ENCODE results near the gene ABHD10. TPM values are rescaled to one million over a fixed set of nuclear protein-coding genes. Genes with fewer than 3 reads are reported as not detected.

The ABHD10 gene
- polyA plus RNA-seq, 2 of the 4 experiments (the other 2 are of a cell fraction): 31.8 to 42.1 TPM

- no peak for TF ChIP-seq NPAS2 (CRISPR knock-in tag; IDR thresholded peaks at IDR 0.05; ENCODE audit: borderline replicate concordance)
- no peak for TF ChIP-seq CHD4 (IDR thresholded peaks at IDR 0.05; ENCODE audit: borderline replicate concordance)
- no peak for TF ChIP-seq ZC3H11A (IDR thresholded peaks at IDR 0.05)
- TF ChIP-seq, protein P1, sequence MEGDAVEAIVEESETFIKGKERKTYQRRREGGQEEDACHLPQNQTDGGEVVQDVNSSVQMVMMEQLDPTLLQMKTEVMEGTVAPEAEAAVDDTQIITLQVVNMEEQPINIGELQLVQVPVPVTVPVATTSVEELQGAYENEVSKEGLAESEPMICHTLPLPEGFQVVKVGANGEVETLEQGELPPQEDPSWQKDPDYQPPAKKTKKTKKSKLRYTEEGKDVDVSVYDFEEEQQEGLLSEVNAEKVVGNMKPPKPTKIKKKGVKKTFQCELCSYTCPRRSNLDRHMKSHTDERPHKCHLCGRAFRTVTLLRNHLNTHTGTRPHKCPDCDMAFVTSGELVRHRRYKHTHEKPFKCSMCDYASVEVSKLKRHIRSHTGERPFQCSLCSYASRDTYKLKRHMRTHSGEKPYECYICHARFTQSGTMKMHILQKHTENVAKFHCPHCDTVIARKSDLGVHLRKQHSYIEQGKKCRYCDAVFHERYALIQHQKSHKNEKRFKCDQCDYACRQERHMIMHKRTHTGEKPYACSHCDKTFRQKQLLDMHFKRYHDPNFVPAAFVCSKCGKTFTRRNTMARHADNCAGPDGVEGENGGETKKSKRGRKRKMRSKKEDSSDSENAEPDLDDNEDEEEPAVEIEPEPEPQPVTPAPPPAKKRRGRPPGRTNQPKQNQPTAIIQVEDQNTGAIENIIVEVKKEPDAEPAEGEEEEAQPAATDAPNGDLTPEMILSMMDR (IDR thresholded peaks at IDR 0.05): peak; percentile 81
- TF ChIP-seq NR3C1 (IDR thresholded peaks at IDR 0.05): no peak
- TF ChIP-seq, protein P2, sequence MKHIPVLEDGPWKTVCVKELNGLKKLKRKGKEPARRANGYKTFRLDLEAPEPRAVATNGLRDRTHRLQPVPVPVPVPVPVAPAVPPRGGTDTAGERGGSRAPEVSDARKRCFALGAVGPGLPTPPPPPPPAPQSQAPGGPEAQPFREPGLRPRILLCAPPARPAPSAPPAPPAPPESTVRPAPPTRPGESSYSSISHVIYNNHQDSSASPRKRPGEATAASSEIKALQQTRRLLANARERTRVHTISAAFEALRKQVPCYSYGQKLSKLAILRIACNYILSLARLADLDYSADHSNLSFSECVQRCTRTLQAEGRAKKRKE (CRISPR knock-in tag; IDR thresholded peaks at IDR 0.05; ENCODE audit: low read depth): no peak
- TF ChIP-seq CEBPB (IDR thresholded peaks at IDR 0.05): no peak
Measured at GRCh38 chr3:111989061-111989678, 10.3 kb downstream of the ABHD10 start (continued).

DNA sequence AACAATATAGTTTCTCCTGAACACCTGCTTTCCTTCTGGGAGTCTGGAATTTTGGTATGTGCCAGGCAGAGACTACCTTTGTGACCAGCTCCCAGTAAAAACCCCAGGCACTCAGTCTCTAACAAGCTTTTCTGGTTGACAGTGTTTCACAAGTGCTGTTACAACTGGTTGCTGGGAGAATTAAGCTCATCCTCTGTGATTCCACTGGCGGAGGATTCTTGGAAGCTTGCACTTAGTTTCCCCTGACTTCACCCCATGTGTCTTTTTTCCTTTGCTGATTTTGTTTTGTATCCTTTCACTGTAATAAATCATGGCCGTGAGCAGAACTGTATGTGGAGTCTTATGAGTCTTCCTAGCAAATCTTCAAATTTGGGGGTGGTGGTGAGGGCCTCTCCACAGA, 14.2 kb downstream of the ABHD10 start:
- H3K4me1 ChIP-seq: peaks cover 2% of the 10 kb centered on the region; the same call in 1 of the 3 replicates
- FAIRE-seq (no peak), DNase-seq (ENCODE audit: low read depth in 1 of 2, low spot score in 1 of 2) (no peak), ATAC-seq (no peak)
- CTCF ChIA-PET: interaction anchor here (1.7 to 11.4 kb wide), 5 partner anchors 10 to 275 kb away, joined by 5 to 189 read pairs (median 16); no protein-coding TSS in a partner anchor
- no peaks in the 10 kb centered on the region for H3K9me3 ChIP-seq
- H3K4me3 ChIP-seq: no peak overlapping the region
- 90% methylated on average over 2 of the region's 2 CpGs for WGBS (ENCODE audit: missing lambda C conversion rate)
- TF ChIP-seq, protein P2 (CRISPR knock-in tag; IDR thresholded peaks at IDR 0.05; ENCODE audit: low read depth): no peak
- TF ChIP-seq HOXA7 (CRISPR knock-in tag; IDR thresholded peaks at IDR 0.05) (no peak), NPAS2 (CRISPR knock-in tag; IDR thresholded peaks at IDR 0.05; ENCODE audit: borderline replicate concordance) (no peak), PBX3 (IDR thresholded peaks at IDR 0.05) (no peak), JUNB (IDR thresholded peaks at IDR 0.05) (no peak), EP300 (IDR thresholded peaks at IDR 0.05) (no peak), POLR2A (IDR thresholded peaks at IDR 0.05; ENCODE audit: low read length) (no peak), SMC3 (IDR thresholded peaks at IDR 0.05) (no peak), ZNF302 (CRISPR knock-in tag; IDR thresholded peaks at IDR 0.05) (no peak)
- TF ChIP-seq, protein P3, sequence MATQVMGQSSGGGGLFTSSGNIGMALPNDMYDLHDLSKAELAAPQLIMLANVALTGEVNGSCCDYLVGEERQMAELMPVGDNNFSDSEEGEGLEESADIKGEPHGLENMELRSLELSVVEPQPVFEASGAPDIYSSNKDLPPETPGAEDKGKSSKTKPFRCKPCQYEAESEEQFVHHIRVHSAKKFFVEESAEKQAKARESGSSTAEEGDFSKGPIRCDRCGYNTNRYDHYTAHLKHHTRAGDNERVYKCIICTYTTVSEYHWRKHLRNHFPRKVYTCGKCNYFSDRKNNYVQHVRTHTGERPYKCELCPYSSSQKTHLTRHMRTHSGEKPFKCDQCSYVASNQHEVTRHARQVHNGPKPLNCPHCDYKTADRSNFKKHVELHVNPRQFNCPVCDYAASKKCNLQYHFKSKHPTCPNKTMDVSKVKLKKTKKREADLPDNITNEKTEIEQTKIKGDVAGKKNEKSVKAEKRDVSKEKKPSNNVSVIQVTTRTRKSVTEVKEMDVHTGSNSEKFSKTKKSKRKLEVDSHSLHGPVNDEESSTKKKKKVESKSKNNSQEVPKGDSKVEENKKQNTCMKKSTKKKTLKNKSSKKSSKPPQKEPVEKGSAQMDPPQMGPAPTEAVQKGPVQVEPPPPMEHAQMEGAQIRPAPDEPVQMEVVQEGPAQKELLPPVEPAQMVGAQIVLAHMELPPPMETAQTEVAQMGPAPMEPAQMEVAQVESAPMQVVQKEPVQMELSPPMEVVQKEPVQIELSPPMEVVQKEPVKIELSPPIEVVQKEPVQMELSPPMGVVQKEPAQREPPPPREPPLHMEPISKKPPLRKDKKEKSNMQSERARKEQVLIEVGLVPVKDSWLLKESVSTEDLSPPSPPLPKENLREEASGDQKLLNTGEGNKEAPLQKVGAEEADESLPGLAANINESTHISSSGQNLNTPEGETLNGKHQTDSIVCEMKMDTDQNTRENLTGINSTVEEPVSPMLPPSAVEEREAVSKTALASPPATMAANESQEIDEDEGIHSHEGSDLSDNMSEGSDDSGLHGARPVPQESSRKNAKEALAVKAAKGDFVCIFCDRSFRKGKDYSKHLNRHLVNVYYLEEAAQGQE (IDR thresholded peaks at IDR 0.05): no peak
- TF ChIP-seq, protein P4, sequence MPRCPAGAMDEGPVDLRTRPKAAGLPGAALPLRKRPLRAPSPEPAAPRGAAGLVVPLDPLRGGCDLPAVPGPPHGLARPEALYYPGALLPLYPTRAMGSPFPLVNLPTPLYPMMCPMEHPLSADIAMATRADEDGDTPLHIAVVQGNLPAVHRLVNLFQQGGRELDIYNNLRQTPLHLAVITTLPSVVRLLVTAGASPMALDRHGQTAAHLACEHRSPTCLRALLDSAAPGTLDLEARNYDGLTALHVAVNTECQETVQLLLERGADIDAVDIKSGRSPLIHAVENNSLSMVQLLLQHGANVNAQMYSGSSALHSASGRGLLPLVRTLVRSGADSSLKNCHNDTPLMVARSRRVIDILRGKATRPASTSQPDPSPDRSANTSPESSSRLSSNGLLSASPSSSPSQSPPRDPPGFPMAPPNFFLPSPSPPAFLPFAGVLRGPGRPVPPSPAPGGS (IDR thresholded peaks at IDR 0.05): no peak
- TF ChIP-seq, protein P5, sequence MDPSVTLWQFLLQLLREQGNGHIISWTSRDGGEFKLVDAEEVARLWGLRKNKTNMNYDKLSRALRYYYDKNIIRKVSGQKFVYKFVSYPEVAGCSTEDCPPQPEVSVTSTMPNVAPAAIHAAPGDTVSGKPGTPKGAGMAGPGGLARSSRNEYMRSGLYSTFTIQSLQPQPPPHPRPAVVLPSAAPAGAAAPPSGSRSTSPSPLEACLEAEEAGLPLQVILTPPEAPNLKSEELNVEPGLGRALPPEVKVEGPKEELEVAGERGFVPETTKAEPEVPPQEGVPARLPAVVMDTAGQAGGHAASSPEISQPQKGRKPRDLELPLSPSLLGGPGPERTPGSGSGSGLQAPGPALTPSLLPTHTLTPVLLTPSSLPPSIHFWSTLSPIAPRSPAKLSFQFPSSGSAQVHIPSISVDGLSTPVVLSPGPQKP (IDR thresholded peaks at IDR 0.05; ENCODE audit: low read depth, low read length): no peak
- H3K4me2 ChIP-seq: no peak overlapping the region
- no peak overlapping the region for H3K27ac ChIP-seq
- POLR2A ChIA-PET: no interaction called here
